H7 (cell line): ENCODE results near the gene ADAMTS17. TPM values are rescaled to one million over a fixed set of nuclear protein-coding genes. Genes with fewer than 3 reads are reported as not detected.

ENCODE experiments used
- DNase-seq: peaks from one replicate; pipeline ENCODE4 v3.0.0; 2012
- H3K27me3 ChIP-seq: 2 replicates; pipeline ENCODE4 v1.6.0; 2011; ENCODE audit warnings: mild to moderate bottlenecking, low read length; ENCODE audit not compliant: control insufficient read depth, insufficient read depth
- H3K36me3 ChIP-seq: replicated peaks from 2 replicates; pipeline ENCODE4 v1.5.1; 2011; ENCODE audit warnings: low read length; ENCODE audit not compliant: control insufficient read depth, insufficient read depth
- H3K4me3 ChIP-seq: 2 replicates; pipeline ENCODE4 v1.5.1; 2011; ENCODE audit warnings: low read depth, mild to moderate bottlenecking, control low read depth, low read length, moderate library complexity; ENCODE audit not compliant: insufficient read depth
- total RNA-seq: library from RNA; depleted of rRNA; stranded (reverse); fragments of >200 nt; shearing (Covaris generic); gene quantifications from 2 replicates; pipeline ENCODE4 v1.2.3, GENCODE V29; 2014

The ADAMTS17 gene
- total RNA-seq, 1 experiment from 2014 or later = 0.55 TPM

GRCh38 chr15:100030586-100031229 lies 311.1 kb downstream of the ADAMTS17 start:
- Histone ChIP-seq H3K4me3 (no peak overlapping the region), H3K27me3 (no peaks in the 10 kb centered on the region), H3K36me3 (no peaks in the 10 kb centered on the region)
- no peak for DNase-seq

- no peaks in the 10 kb centered on the region for H3K36me3 ChIP-seq
- no peaks in the 10 kb centered on the region for H3K27me3 ChIP-seq
- no peak overlapping the region for H3K4me3 ChIP-seq
- no peak for DNase-seq
These were observed 311.8 kb downstream of the ADAMTS17 start for GRCh38 chr15:100029868-100030479.

GRCh38 chr15:100029045-100029444 lies 312.7 kb downstream of the ADAMTS17 start:
- no peak for DNase-seq
- H3K27me3 ChIP-seq = no peaks in the 10 kb centered on the region
- no peak overlapping the region for H3K4me3 ChIP-seq
- H3K36me3 ChIP-seq = no peaks in the 10 kb centered on the region

DNA sequence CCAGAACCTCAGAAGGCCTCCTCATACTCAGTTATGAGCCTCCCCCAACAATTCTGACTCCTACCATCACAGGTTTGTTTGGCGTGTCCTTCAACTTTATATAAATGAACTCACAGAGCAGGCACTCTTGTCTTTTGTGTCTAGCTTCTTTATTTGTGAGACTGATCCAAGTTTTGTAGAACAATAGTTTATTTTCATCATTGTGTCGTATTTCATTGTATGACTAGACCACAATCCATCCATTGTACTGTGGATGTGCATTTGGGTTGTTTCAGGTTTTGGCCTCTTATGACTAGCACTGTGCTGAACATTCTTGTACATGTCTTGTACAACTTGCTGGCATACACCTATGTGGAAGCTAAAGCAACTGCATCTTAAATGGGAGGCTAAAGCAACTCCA lies 315.7 kb downstream of the ADAMTS17 start:
- no peak for DNase-seq
- H3K36me3 ChIP-seq = no peaks in the 10 kb centered on the region
- H3K27me3 ChIP-seq = no peaks in the 10 kb centered on the region
- H3K4me3 ChIP-seq = no peak overlapping the region

- Histone ChIP-seq H3K27me3 (no peaks in the 10 kb centered on the region), H3K4me3 (no peak overlapping the region), H3K36me3 (no peaks in the 10 kb centered on the region)
- DNase-seq = no peak
These were observed 319.0 kb downstream of the ADAMTS17 start for GRCh38 chr15:100022806-100023205.

DNA sequence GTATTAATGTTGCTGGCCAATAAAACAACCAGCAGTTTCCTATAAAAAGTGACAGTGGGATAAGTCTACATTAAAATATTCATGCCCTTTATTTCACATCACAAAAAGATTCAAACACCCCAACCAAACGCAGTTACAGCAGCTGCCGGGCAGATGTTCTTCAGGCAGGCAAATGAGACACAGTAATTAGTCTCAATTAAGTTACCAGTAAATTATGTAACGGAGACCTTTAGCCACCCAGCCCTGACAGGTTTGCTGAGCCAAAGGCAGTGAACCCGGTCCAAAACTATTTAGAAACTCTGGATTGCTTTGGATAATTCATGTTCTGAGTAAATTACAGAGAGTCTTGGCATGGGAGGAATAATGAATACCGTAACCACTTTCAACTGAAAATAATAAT lies 319.4 kb downstream of the ADAMTS17 start:
- Histone ChIP-seq H3K4me3 (no peak overlapping the region), H3K36me3 (no peaks in the 10 kb centered on the region), H3K27me3 (no peaks in the 10 kb centered on the region)
- DNase-seq = no peak

DNA sequence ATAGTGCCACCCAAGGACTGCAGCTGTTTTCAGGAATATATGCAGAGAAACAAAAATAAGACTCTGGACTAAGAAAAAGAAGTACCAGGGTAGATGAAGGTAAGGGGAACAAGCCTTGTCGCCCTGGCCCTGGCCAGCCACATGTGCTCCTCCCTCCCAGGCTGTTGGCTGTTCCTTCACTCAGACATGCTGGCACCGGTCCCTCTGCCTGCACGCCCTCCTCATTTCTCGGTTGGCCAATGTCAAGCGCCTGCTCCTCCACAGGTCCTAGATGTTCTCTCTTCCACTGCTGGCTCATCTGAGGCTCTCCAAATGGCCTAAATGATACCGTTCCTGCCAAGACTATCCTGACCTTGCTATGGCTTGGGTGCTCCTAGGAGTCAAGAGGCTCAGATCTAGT lies 320.1 kb downstream of the ADAMTS17 start:
- Histone ChIP-seq H3K4me3 (no peak overlapping the region), H3K36me3 (no peaks in the 10 kb centered on the region), H3K27me3 (no peaks in the 10 kb centered on the region)
- DNase-seq = no peak

- H3K4me3 ChIP-seq = no peak overlapping the region
- H3K27me3 ChIP-seq = no peaks in the 10 kb centered on the region
- no peaks in the 10 kb centered on the region for H3K36me3 ChIP-seq
- DNase-seq = no peak
These were observed 321.2 kb downstream of the ADAMTS17 start for GRCh38 chr15:100020614-100021013.

GRCh38 chr15:100020189-100020588 lies 321.6 kb downstream of the ADAMTS17 start:
- Histone ChIP-seq H3K36me3 (no peaks in the 10 kb centered on the region), H3K4me3 (no peak overlapping the region), H3K27me3 (no peaks in the 10 kb centered on the region)
- peak; percentile 71 for DNase-seq

GRCh38 chr15:100019601-100020000 lies 322.2 kb downstream of the ADAMTS17 start:
- Histone ChIP-seq H3K36me3 (no peaks in the 10 kb centered on the region), H3K4me3 (no peak overlapping the region), H3K27me3 (no peaks in the 10 kb centered on the region)
- no peak for DNase-seq

- no peak for DNase-seq
- H3K27me3 ChIP-seq = no peaks in the 10 kb centered on the region
- H3K4me3 ChIP-seq = no peak overlapping the region
- no peaks in the 10 kb centered on the region for H3K36me3 ChIP-seq
These were observed 323.6 kb downstream of the ADAMTS17 start for GRCh38 chr15:100018191-100018590.

GRCh38 chr15:100017140-100017539 lies 324.6 kb downstream of the ADAMTS17 start:
- Histone ChIP-seq H3K36me3 (no peaks in the 10 kb centered on the region), H3K4me3 (no peak overlapping the region), H3K27me3 (no peaks in the 10 kb centered on the region)
- no peak for DNase-seq

DNA sequence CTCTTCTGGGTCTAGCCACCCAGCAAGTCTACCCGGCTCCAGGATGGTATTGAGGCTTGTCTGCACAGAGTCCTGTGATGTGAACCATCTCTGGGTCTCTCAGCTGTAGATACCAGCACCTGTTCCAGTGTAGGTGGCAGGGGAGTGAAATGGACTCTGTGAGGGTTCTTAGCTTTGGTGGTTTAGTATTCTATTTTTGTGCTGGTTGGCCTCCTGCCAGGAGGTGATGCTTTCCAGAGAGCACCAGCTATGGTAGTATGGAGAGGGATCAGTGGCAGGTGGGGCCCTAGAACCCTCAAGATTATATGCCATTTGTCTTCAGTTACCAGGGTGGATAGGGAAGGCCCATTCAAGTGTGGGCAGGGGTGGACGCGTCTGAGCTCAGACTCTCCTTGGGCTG lies 325.1 kb downstream of the ADAMTS17 start:
- Histone ChIP-seq H3K36me3 (no peaks in the 10 kb centered on the region), H3K27me3 (no peaks in the 10 kb centered on the region), H3K4me3 (no peak overlapping the region)
- no peak for DNase-seq

DNA sequence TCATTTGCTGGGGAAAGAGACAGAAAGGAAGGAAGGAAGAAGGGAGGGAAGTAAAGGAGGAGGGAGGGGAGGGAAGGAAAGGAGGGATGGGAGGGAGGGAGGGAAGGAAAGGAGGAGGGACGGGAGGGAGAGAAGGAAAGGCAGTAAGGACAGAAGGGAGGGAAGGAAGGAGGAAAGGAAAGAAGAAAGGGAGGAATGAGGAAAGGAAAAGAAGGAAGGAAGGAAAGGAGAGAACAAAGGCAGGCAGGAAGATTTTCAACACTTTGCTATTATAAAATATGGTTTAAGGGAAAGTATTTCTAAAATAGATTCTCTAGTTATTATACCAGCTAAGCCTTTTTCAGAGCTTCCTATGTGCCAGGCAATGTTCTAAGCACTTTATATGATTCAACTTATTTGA lies 330.5 kb downstream of the ADAMTS17 start:
- no peak for DNase-seq
- no peak overlapping the region for H3K4me3 ChIP-seq
- H3K27me3 ChIP-seq = no peaks in the 10 kb centered on the region
- H3K36me3 ChIP-seq = no peaks in the 10 kb centered on the region

GRCh38 chr15:100009372-100009771 lies 332.4 kb downstream of the ADAMTS17 start:
- no peak for DNase-seq
- Histone ChIP-seq H3K36me3 (no peaks in the 10 kb centered on the region), H3K4me3 (no peak overlapping the region), H3K27me3 (no peaks in the 10 kb centered on the region)
